Fibroblast of lung (primary cell): Measurements from ENCODE around the gene GSC2. TPM values are rescaled to one million over a fixed set of nuclear protein-coding genes. Genes with fewer than 3 reads are reported as not detected.

Experiments
- DNase-seq, 2 donors: peaks; one replicate each; pipeline versions ENCODE4 v3.0.0 to v3.0.0-alpha.2; 2010; ENCODE audit warnings: low read depth in 2 of 2
- H2AFZ ChIP-seq: 2 replicates; pipeline ENCODE4 v1.5.1; 2012; ENCODE audit warnings: low read length, control low read depth, inconsistent platforms
- H3K27ac ChIP-seq: 2 replicates; pipeline ENCODE4 v1.5.1; 2011; ENCODE audit warnings: low read length, control low read depth; ENCODE audit not compliant: insufficient read depth
- H3K27me3 ChIP-seq: 2 replicates; pipeline ENCODE4 v1.5.1; 2011; ENCODE audit warnings: mild to moderate bottlenecking, low read length; ENCODE audit not compliant: control insufficient read depth, insufficient read depth
- H3K36me3 ChIP-seq: 2 replicates; pipeline ENCODE4 v1.5.1; 2011; ENCODE audit warnings: low read length; ENCODE audit not compliant: control insufficient read depth, insufficient read depth
- H3K4me1 ChIP-seq: 2 replicates; pipeline ENCODE4 v1.5.1; 2011; ENCODE audit warnings: low read length; ENCODE audit not compliant: control insufficient read depth, insufficient read depth; ENCODE audit errors: extremely low read depth
- H3K4me2 ChIP-seq: 2 replicates; pipeline ENCODE4 v1.5.1; 2011; ENCODE audit warnings: low read length, control low read depth; ENCODE audit not compliant: insufficient read depth; ENCODE audit errors: extremely low read depth
- H3K4me3 ChIP-seq, 4 experiments: fragments of 200-600 bp in 1 of 4; sonication (generic) in 1 of 4; replicated peaks in 1 of 4; 2 replicates each; pipeline ENCODE4 v1.5.1; 2011 to 2016; ENCODE audit warnings: low read length in 4 of 4, low read depth in 3 of 4, mild to moderate bottlenecking in 3 of 4, control low read depth in 2 of 4, inconsistent platforms in 1 of 4, mixed read lengths in 1 of 4; ENCODE audit not compliant: insufficient read depth in 1 of 4; ENCODE audit errors: control extremely low read depth in 1 of 4
- H3K79me2 ChIP-seq: 2 replicates; pipeline ENCODE4 v1.5.1; 2012; ENCODE audit warnings: mild to moderate bottlenecking, low read length, inconsistent platforms; ENCODE audit not compliant: control insufficient read depth, insufficient read depth
- H3K9ac ChIP-seq: 2 replicates; pipeline ENCODE4 v1.5.1; 2011; ENCODE audit warnings: mild to moderate bottlenecking, low read length, control low read depth; ENCODE audit not compliant: insufficient read depth
- H3K9me3 ChIP-seq: 2 replicates; pipeline ENCODE4 v1.5.1; 2012; ENCODE audit warnings: low read depth, low read length; ENCODE audit not compliant: control insufficient read depth, insufficient read depth
- H4K20me1 ChIP-seq: 2 replicates; pipeline ENCODE4 v1.5.1; 2011; ENCODE audit warnings: low read length; ENCODE audit not compliant: control insufficient read depth, insufficient read depth; ENCODE audit errors: extremely low read depth
- CTCF ChIP-seq, 2 donors: IDR thresholded peaks in 1 of 2; conservative IDR thresholded peaks in 1 of 2; 1 replicate in 1 of 2; 2 replicates in 1 of 2; pipeline ENCODE4 v1.5.1; 2011 to 2012; ENCODE audit warnings: low read length in 2 of 2, control low read depth in 1 of 2, inconsistent platforms in 1 of 2, low read depth in 1 of 2, mild to moderate bottlenecking in 1 of 2
- EZH2 ChIP-seq: IDR thresholded peaks from 2 replicates; pipeline ENCODE4 v1.5.1; 2012; ENCODE audit warnings: low read length, control low read depth, mild to moderate bottlenecking; ENCODE audit errors: missing control alignments
- polyA plus RNA-seq, 2 donors: library from polyadenylated mRNA; depleted of rRNA in 1 of 2; stranded (reverse) in 1 of 2; unstranded in 1 of 2; fragments of >200 nt; gene quantifications; 2 replicates each; pipeline ENCODE4 v1.2.1, GENCODE V29; 2011 to 2012; ENCODE audit warnings: missing spikeins in 1 of 2
- total RNA-seq: library from RNA; depleted of rRNA; stranded (reverse); fragments of >200 nt; gene quantifications from 2 replicates; pipeline ENCODE4 v1.2.1, GENCODE V29; 2014

The GSC2 gene
- total and polyA plus RNA-seq, 2 donors (not counting 1 experiment from before 2014, with no cell fraction given): not detected

DNA sequence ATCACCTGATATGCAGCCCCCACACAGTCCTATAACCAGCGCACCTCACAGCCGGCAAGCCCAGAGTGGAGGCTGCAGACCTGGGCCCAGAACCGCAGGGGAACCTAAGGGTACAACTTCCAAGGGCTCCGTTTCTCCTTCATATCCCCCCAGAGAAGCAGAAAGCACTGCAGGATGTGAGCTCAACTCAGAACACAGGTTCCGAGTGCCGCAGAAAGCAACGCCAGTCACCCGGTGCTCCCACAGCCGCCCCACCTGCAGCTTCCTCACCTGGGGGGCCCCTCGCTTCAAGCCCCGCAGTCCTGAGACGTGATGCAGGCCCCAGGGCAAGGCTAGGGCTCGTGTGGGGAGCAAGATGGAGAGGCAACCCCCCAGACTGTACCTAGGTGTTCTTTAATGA is 16.5 kb downstream of the GSC2 start:
- H3K4me3 ChIP-seq: no peak overlapping the region
- peaks cover 14% of the 10 kb centered on the region for H3K36me3 ChIP-seq
- no peak overlapping the region for H3K27ac ChIP-seq
- TF ChIP-seq EZH2: no peak
- TF ChIP-seq CTCF (conservative IDR thresholded peaks at IDR 0.05 in 1 of 2, IDR thresholded peaks at IDR 0.05 in 1 of 2; ENCODE audit: low read depth in 1 of 2, low read length in 2 of 2): no peak
- no peaks in the 10 kb centered on the region for H4K20me1 ChIP-seq
- no peak overlapping the region for H3K4me2 ChIP-seq
- no peaks in the 10 kb centered on the region for H3K4me1 ChIP-seq
- H3K9ac ChIP-seq: no peak overlapping the region
- no peaks in the 10 kb centered on the region for H3K27me3 ChIP-seq
- no peaks in the 10 kb centered on the region for H3K9me3 ChIP-seq
- no peaks in the 10 kb centered on the region for H3K79me2 ChIP-seq
- no peak overlapping the region for H2AFZ ChIP-seq
- no peak for DNase-seq

DNA sequence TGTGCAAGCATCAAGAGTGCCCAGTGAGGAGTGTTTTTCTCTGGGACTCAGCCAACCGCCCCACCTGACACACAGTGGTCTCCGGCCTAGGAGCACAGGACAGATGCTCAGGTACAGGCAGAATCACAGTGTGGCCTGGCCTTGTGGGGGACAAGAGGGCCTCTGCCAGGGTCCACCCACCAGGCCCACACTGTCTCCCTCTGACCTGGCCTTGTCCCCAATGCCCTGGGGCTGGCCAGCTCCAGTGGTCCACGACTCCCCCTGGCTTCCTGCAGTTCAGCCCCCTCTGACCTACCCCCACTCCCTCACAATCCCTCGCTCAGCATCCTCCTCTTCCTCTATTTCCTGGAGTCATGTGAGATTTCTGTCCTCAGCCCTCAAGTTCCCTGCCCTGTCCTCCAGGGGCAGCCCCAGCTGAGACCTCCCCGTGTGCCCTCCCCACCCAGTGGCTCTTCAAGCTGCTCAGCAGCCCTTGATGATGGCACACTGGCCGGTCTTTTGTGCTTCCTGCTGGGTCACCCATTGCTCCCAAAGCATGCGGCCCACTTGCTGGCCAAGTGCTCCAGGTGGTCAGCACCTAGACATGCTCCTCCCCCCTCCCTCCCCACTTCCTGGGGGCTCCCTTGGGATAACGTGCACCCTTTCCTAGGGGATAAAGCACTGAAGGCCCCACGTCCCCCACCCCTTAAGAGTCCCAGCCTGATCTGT is 17.2 kb downstream of the GSC2 start:
- H3K4me2 ChIP-seq: no peak overlapping the region
- no peaks in the 10 kb centered on the region for H4K20me1 ChIP-seq
- no peaks in the 10 kb centered on the region for H3K4me1 ChIP-seq
- H3K9ac ChIP-seq: no peak overlapping the region
- H2AFZ ChIP-seq: no peak overlapping the region
- no peaks in the 10 kb centered on the region for H3K79me2 ChIP-seq
- no peak overlapping the region for H3K27ac ChIP-seq
- no peak for TF ChIP-seq EZH2
- TF ChIP-seq CTCF (conservative IDR thresholded peaks at IDR 0.05 in 1 of 2, IDR thresholded peaks at IDR 0.05 in 1 of 2; ENCODE audit: low read depth in 1 of 2, low read length in 2 of 2): no peak
- no peak overlapping the region for H3K4me3 ChIP-seq
- H3K27me3 ChIP-seq: no peaks in the 10 kb centered on the region
- DNase-seq: no peak
- H3K36me3 ChIP-seq: peaks cover 12% of the 10 kb centered on the region
- no peaks in the 10 kb centered on the region for H3K9me3 ChIP-seq

GRCh38 chr22:19132153-19132552 is 17.9 kb downstream of the GSC2 start:
- Histone ChIP-seq H3K4me3 (no peak overlapping the region), H3K36me3 (peaks cover 12% of the 10 kb centered on the region), H3K9me3 (no peaks in the 10 kb centered on the region), H3K4me2 (no peak overlapping the region), H3K9ac (no peak overlapping the region), H3K79me2 (no peaks in the 10 kb centered on the region), H4K20me1 (no peaks in the 10 kb centered on the region), H3K27ac (no peak overlapping the region), H2AFZ (no peak overlapping the region), H3K4me1 (no peaks in the 10 kb centered on the region), H3K27me3 (no peaks in the 10 kb centered on the region)
- TF ChIP-seq CTCF (conservative IDR thresholded peaks at IDR 0.05 in 1 of 2, IDR thresholded peaks at IDR 0.05 in 1 of 2; ENCODE audit: low read depth in 1 of 2, low read length in 2 of 2) (no peak), EZH2 (no peak)
- no peak for DNase-seq
